CD14-positive monocyte (primary cell): ENCODE results near the gene CDH13. TPM values are rescaled to one million over a fixed set of nuclear protein-coding genes. Genes with fewer than 3 reads are reported as not detected.

Experiments used
- DNase-seq, 3 donors: peaks; one replicate each; pipeline ENCODE4 v3.0.0-alpha.2; 2011 to 2022
- H2AFZ ChIP-seq: 2 replicates; pipeline ENCODE4 v1.6.0; 2012; ENCODE audit warnings: mild to moderate bottlenecking, low read depth, low read length, inconsistent platforms; ENCODE audit not compliant: insufficient read depth, poor library complexity, severe bottlenecking
- H3K27ac ChIP-seq, 2 donors: 1 replicate in 1 of 2; 2 replicates in 1 of 2; pipeline ENCODE4 v1.5.1; 2012 to 2013; ENCODE audit warnings: low read length in 2 of 2, control low read depth in 1 of 2, inconsistent platforms in 1 of 2, low read depth in 1 of 2, mild to moderate bottlenecking in 1 of 2
- H3K27me3 ChIP-seq, 2 donors: one replicate each; pipeline versions ENCODE4 v1.6.0 to v1.6.1; 2011 to 2013; ENCODE audit warnings: low read length in 2 of 2; ENCODE audit not compliant: control insufficient read depth in 2 of 2, insufficient read depth in 2 of 2
- H3K36me3 ChIP-seq, 2 donors: replicated peaks in 1 of 2; 1 replicate in 1 of 2; 2 replicates in 1 of 2; pipeline versions ENCODE4 v1.5.1 to v1.6.1; 2012 to 2013; ENCODE audit warnings: low read length in 2 of 2, control low read depth in 1 of 2, inconsistent platforms in 1 of 2, mild to moderate bottlenecking in 1 of 2; ENCODE audit not compliant: insufficient read depth in 2 of 2, control insufficient read depth in 1 of 2
- H3K4me1 ChIP-seq, 2 donors: 1 replicate in 1 of 2; 2 replicates in 1 of 2; pipeline versions ENCODE4 v1.5.1 to v1.6.1; 2012 to 2013; ENCODE audit warnings: low read length in 2 of 2, control low read depth in 1 of 2, inconsistent platforms in 1 of 2, mild to moderate bottlenecking in 1 of 2, moderate library complexity in 1 of 2; ENCODE audit not compliant: insufficient read depth in 2 of 2, control insufficient read depth in 1 of 2
- H3K4me2 ChIP-seq: replicated peaks from 2 replicates; pipeline ENCODE3; 2012; ENCODE audit warnings: low read length, moderate library complexity, mild to moderate bottlenecking; ENCODE audit not compliant: poor library complexity, severe bottlenecking; ENCODE audit errors: extremely low read depth
- H3K4me3 ChIP-seq, 3 experiments: fragments of 200-600 bp in 1 of 3; sonication (generic) in 1 of 3; replicated peaks in 1 of 3; 1 replicate in 2 of 3; 2 replicates in 1 of 3; pipeline ENCODE4 v1.5.1; 2011 to 2013; ENCODE audit warnings: low read length in 3 of 3, mild to moderate bottlenecking in 3 of 3, control low read depth in 2 of 3, low read depth in 2 of 3, inconsistent platforms in 1 of 3, moderate library complexity in 1 of 3
- H3K79me2 ChIP-seq: 2 replicates; pipeline ENCODE4 v1.6.0; 2012; ENCODE audit warnings: mild to moderate bottlenecking, control low read depth, inconsistent platforms, low read length, moderate library complexity; ENCODE audit not compliant: insufficient read depth
- H3K9ac ChIP-seq: 2 replicates; pipeline ENCODE4 v1.6.0; 2017; ENCODE audit warnings: low read length, mild to moderate bottlenecking; ENCODE audit not compliant: insufficient read depth, poor library complexity, severe bottlenecking
- H3K9me3 ChIP-seq, 2 donors: replicated peaks in 1 of 2; 1 replicate in 1 of 2; 2 replicates in 1 of 2; pipeline versions ENCODE4 v1.5.1 to v1.6.1; 2012 to 2013; ENCODE audit warnings: low read length in 2 of 2, control low read depth in 1 of 2; ENCODE audit not compliant: control insufficient read depth in 1 of 2, insufficient read depth in 1 of 2
- H4K20me1 ChIP-seq: 2 replicates; pipeline ENCODE4 v1.6.0; 2012; ENCODE audit warnings: mild to moderate bottlenecking, low read length, control low read depth, moderate library complexity; ENCODE audit not compliant: insufficient read depth
- H3K27ac Mint-ChIP-seq, 7 donors: one replicate each; pipeline ENCODE4 v1.8.0; 2020; ENCODE audit warnings: mild to moderate bottlenecking in 7 of 7, mixed read lengths in 7 of 7, moderate library complexity in 6 of 7, inconsistent platforms in 2 of 7
- H3K27me3 Mint-ChIP-seq, 3 donors: one replicate each; pipeline ENCODE4 v1.8.0; 2021 to 2022; ENCODE audit warnings: low read depth in 3 of 3, mild to moderate bottlenecking in 3 of 3, mixed read lengths in 3 of 3, moderate library complexity in 3 of 3, inconsistent platforms in 1 of 3
- H3K36me3 Mint-ChIP-seq, 2 donors: one replicate each; pipeline ENCODE4 v1.8.0; 2020; ENCODE audit warnings: mixed read lengths in 2 of 2, inconsistent platforms in 1 of 2, mild to moderate bottlenecking in 1 of 2
- H3K4me1 Mint-ChIP-seq: one replicate; pipeline ENCODE4 v1.8.0; 2020; ENCODE audit warnings: mild to moderate bottlenecking, mixed read lengths
- H3K4me3 Mint-ChIP-seq, 2 donors: one replicate each; pipeline ENCODE4 v1.8.0; 2020; ENCODE audit warnings: mild to moderate bottlenecking in 2 of 2, mixed read lengths in 2 of 2, moderate library complexity in 1 of 2
- H3K9me3 Mint-ChIP-seq, 7 donors: one replicate each; pipeline ENCODE4 v1.8.0; 2020 to 2022; ENCODE audit warnings: mixed read lengths in 7 of 7, mild to moderate bottlenecking in 6 of 7, moderate library complexity in 6 of 7, inconsistent platforms in 2 of 7
- WGBS: methylation state at CpG from one replicate; pipeline ENCODE4 v1.1.5; 2013; ENCODE audit warnings: missing lambda C conversion rate; ENCODE audit not compliant: insufficient coverage; 5-methylcytosine and 5-hydroxymethylcytosine counted together
- intact Hi-C, 2 donors: fragments of 100-400 bp; cut with micrococcal nuclease; formaldehyde crosslinking; loops; one replicate each; pipeline versions ENCODE4 v1.15.0 to v1.15.1; 2023
- polyA plus RNA-seq, 3 donors: library from polyadenylated mRNA; depleted of rRNA in 1 of 3; unstranded in 2 of 3; stranded (reverse) in 1 of 3; fragments of 300-500 nt in 2 of 3; fragments of >200 nt in 1 of 3; fragmentation: Illumina TruSeq in 2 of 3; gene quantifications; 1 replicate in 2 of 3; 2 replicates in 1 of 3; pipeline ENCODE4 v1.2.3, GENCODE V29; 2012 to 2021
- TF ChIP-seq, protein P1 (sequence below): fragments of 200-600 bp; IDR thresholded peaks from one replicate; pipeline ENCODE4 v1.8.0; 2022; ENCODE audit warnings: antibody characterized with exemption, mild to moderate bottlenecking

The CDH13 gene
- polyA plus RNA-seq, 3 donors = 0.13 to 0.19 TPM; not detected in 1

- Histone ChIP-seq H3K9ac (no peak overlapping the region), H4K20me1 (no peaks in the 10 kb centered on the region), H3K27me3 (peaks cover 0 to 3% of the 10 kb centered on the region in 2 donors), H3K4me1 (no peaks in the 10 kb centered on the region), H3K4me2 (no peak overlapping the region), H3K79me2 (no peaks in the 10 kb centered on the region), H2AFZ (no peak overlapping the region), H3K27ac (no peak overlapping the region), H3K4me3 (no peak overlapping the region), H3K9me3 (no peaks in the 10 kb centered on the region), H3K36me3 (no peaks in the 10 kb centered on the region)
- no peak overlapping the region for H3K4me3 Mint-ChIP-seq
- H3K9me3 Mint-ChIP-seq = peaks cover 4 to 20% (median 7%) of the 10 kb centered on the region in 7 donors
- no peaks in the 10 kb centered on the region for H3K4me1 Mint-ChIP-seq
- H3K27me3 Mint-ChIP-seq = peaks cover 7 to 10% (median 7%) of the 10 kb centered on the region in 3 donors
- DNase-seq = no peak
- 93% methylated on average over 4 of the region's 9 CpGs for WGBS
- H3K36me3 Mint-ChIP-seq = no peaks in the 10 kb centered on the region
- TF ChIP-seq, protein P1, sequence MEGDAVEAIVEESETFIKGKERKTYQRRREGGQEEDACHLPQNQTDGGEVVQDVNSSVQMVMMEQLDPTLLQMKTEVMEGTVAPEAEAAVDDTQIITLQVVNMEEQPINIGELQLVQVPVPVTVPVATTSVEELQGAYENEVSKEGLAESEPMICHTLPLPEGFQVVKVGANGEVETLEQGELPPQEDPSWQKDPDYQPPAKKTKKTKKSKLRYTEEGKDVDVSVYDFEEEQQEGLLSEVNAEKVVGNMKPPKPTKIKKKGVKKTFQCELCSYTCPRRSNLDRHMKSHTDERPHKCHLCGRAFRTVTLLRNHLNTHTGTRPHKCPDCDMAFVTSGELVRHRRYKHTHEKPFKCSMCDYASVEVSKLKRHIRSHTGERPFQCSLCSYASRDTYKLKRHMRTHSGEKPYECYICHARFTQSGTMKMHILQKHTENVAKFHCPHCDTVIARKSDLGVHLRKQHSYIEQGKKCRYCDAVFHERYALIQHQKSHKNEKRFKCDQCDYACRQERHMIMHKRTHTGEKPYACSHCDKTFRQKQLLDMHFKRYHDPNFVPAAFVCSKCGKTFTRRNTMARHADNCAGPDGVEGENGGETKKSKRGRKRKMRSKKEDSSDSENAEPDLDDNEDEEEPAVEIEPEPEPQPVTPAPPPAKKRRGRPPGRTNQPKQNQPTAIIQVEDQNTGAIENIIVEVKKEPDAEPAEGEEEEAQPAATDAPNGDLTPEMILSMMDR = no peak
- no peak overlapping the region for H3K27ac Mint-ChIP-seq
- intact Hi-C loops = no loop called here
These were observed 288.5 kb downstream of the CDH13 start for GRCh38 chr16:82915139-82915824.

DNA sequence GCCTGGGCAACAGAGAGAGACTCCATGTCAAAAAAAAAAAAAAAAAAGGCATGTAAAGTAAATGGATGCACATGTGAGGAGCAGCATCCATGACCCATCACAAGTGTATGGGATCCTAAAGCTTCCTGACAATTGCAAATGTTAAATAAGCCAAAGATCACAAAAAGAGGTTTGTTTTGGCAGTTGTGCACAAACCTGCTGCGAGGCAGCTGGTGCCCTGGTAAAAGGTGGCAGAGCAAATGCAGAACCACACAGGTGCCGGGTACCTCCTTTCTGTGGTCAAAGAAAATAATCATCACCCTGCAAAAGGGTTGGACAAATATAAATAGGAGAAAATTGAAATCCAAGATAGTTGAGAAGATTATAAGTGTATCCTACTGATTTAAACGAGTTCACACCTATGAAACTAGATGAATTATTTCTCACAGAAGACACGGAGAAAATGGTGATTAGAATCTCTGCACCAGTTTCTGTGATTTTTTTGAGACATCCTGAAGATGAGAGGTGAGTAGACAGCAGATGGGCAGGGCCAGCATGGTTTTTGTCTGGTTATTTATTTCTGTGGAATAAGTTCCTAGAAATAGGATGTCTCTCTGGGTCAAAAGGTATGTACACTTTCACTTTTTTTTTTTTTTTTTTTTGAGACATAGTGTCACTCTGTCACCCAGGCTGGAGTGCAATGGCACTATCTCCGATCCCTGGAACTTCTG lies 291.3 kb downstream of the CDH13 start:
- Histone ChIP-seq H3K9me3 (no peaks in the 10 kb centered on the region), H3K9ac (no peak overlapping the region), H3K4me3 (no peak overlapping the region), H3K27me3 (peaks cover 0 to 3% of the 10 kb centered on the region in 2 donors), H2AFZ (no peak overlapping the region), H3K4me2 (no peak overlapping the region), H4K20me1 (no peaks in the 10 kb centered on the region), H3K4me1 (no peaks in the 10 kb centered on the region), H3K36me3 (no peaks in the 10 kb centered on the region), H3K27ac (no peak overlapping the region), H3K79me2 (no peaks in the 10 kb centered on the region)
- Mint-ChIP-seq H3K36me3 (no peaks in the 10 kb centered on the region), H3K4me3 (no peak overlapping the region), H3K27ac (no peak overlapping the region), H3K27me3 (peaks cover 7 to 12% (median 7%) of the 10 kb centered on the region in 3 donors), H3K4me1 (no peaks in the 10 kb centered on the region), H3K9me3 (peaks cover 0 to 6% (median 2%) of the 10 kb centered on the region in 7 donors)
- WGBS = no CpG with 5 or more reads among the region's 5 CpGs
- no peak for DNase-seq
- TF ChIP-seq, protein P1 = no peak
- intact Hi-C loops = no loop called here
